Esophagus muscularis mucosa (tissue), 3 donors: Measurements from ENCODE around the gene ACTR1A.

Experiments
- POLR2A ChIP-seq: fragments of 450-650 bp; IDR thresholded peaks from one replicate; pipeline ENCODE4 v1.6.1; 2017; ENCODE audit warnings: antibody characterized with exemption, moderate library complexity, mild to moderate bottlenecking, low read depth
- POLR2AphosphoS5 ChIP-seq, 2 donors: sonication (generic); formaldehyde crosslinking; IDR thresholded peaks; one replicate each; pipeline ENCODE4 v1.6.1; 2017; ENCODE audit warnings: antibody characterized with exemption in 2 of 2
- TF ChIP-seq, protein P1 (sequence below), 3 experiments: fragments of 200-600 bp in 2 of 3; fragments of 450-650 bp in 1 of 3; sonication (generic) in 2 of 3; IDR thresholded peaks; one replicate each; pipeline ENCODE4 v1.5.1; 2017 to 2019; ENCODE audit warnings: antibody characterized with exemption in 3 of 3, mild to moderate bottlenecking in 2 of 3, moderate library complexity in 1 of 3

DNA sequence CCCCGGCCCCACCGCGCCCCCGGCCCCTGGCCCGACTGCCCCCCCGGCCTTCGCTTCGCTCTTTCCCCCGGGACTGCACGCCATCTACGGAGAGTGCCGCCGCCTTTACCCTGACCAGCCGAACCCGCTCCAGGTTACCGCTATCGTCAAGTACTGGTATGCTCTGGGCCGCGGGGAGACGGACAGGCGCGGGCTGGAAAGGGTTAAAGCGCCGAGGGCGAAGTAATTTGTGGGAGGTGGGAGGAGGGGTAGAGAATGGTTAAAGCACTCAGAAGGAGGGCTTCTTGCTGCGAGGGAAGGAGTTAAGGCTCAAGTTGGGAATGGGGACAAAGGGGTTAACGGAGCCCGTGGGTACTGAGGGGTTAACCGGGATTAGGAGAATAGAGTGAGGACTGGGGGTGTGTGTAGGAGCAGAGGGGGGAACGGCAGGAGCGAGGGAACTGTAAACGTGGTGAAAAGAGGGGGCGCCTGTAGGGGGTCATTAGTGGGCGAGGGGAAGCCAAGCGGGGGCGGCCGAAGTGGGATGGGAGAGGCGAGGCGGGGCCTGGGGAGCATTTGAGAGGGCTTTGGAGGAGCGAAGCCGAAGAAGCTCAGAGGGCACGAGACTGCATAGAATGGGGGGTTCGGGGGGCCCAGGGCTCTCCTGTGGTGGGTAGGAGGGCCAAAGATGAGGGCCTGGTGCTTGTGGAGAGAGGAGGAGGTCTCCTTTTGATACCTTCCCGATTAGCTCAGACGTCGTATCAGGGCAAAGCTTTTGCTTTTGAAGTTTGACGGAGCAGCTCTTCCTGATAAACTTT lies 1.9 kb upstream of the ACTR1A start:
- TF ChIP-seq, protein P1, sequence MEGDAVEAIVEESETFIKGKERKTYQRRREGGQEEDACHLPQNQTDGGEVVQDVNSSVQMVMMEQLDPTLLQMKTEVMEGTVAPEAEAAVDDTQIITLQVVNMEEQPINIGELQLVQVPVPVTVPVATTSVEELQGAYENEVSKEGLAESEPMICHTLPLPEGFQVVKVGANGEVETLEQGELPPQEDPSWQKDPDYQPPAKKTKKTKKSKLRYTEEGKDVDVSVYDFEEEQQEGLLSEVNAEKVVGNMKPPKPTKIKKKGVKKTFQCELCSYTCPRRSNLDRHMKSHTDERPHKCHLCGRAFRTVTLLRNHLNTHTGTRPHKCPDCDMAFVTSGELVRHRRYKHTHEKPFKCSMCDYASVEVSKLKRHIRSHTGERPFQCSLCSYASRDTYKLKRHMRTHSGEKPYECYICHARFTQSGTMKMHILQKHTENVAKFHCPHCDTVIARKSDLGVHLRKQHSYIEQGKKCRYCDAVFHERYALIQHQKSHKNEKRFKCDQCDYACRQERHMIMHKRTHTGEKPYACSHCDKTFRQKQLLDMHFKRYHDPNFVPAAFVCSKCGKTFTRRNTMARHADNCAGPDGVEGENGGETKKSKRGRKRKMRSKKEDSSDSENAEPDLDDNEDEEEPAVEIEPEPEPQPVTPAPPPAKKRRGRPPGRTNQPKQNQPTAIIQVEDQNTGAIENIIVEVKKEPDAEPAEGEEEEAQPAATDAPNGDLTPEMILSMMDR (IDR thresholded peaks at IDR 0.05), result no peak
- TF ChIP-seq POLR2A (no peak), POLR2AphosphoS5 (IDR thresholded peaks at IDR 0.05) (peak in 1 of 2 donors; percentile 6)
